Measurements from ENCODE around the gene FRAT1.

DNA sequence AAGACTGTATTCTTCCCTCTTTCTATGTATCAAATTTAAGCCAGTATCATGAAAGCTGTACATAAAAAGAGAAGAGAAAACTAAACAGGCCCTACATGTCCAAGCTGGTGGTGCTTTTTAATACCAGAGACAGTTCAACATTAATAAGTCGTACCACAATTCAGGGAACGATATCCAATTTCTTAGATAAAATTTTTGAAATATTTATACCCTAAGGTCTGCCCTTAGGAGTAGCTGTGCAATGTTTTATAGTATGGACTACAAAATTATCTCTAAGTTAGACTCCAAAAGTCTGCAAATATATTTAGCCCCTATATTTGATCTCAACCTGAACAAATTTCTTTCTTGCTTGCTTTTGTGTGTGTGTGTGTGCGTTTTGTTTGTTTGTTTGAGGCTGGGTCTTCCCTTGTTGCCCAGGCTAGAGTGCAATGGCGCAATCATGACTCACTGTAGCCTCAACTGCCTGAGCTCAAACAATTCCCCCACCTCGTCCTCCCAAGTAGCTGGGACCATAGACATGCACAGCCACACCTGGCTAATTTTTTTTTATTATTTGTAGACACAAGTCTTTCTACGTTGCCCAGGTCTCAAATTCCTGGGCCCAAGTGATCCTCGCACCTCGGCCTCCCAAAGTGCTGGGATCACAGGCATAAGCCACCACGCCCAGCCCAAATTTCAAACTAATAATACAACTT, 39.8 kb upstream of the FRAT1 start:
- TF ChIP-seq POLR2A (IDR thresholded peaks at IDR 0.05) = no peak
- TF ChIP-seq, protein P1, sequence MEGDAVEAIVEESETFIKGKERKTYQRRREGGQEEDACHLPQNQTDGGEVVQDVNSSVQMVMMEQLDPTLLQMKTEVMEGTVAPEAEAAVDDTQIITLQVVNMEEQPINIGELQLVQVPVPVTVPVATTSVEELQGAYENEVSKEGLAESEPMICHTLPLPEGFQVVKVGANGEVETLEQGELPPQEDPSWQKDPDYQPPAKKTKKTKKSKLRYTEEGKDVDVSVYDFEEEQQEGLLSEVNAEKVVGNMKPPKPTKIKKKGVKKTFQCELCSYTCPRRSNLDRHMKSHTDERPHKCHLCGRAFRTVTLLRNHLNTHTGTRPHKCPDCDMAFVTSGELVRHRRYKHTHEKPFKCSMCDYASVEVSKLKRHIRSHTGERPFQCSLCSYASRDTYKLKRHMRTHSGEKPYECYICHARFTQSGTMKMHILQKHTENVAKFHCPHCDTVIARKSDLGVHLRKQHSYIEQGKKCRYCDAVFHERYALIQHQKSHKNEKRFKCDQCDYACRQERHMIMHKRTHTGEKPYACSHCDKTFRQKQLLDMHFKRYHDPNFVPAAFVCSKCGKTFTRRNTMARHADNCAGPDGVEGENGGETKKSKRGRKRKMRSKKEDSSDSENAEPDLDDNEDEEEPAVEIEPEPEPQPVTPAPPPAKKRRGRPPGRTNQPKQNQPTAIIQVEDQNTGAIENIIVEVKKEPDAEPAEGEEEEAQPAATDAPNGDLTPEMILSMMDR (IDR thresholded peaks at IDR 0.05) = no peak

All from esophagus squamous epithelium (tissue), 4 donors.